HPDE6-E6E7 (cell line): ENCODE results near the gene PRKAG2.
"Not testable (repeated sequence)": the region's sequence is repeated elsewhere in the genome, so short reads cannot be mapped to it uniquely, and the experiment has no call there.

Experiments
- DNase-seq: peaks from one replicate; pipeline ENCODE4 v3.0.0; 2011; ENCODE audit warnings: missing footprints; ENCODE audit errors: extremely low spot score

PRKAG2 gene

DNA sequence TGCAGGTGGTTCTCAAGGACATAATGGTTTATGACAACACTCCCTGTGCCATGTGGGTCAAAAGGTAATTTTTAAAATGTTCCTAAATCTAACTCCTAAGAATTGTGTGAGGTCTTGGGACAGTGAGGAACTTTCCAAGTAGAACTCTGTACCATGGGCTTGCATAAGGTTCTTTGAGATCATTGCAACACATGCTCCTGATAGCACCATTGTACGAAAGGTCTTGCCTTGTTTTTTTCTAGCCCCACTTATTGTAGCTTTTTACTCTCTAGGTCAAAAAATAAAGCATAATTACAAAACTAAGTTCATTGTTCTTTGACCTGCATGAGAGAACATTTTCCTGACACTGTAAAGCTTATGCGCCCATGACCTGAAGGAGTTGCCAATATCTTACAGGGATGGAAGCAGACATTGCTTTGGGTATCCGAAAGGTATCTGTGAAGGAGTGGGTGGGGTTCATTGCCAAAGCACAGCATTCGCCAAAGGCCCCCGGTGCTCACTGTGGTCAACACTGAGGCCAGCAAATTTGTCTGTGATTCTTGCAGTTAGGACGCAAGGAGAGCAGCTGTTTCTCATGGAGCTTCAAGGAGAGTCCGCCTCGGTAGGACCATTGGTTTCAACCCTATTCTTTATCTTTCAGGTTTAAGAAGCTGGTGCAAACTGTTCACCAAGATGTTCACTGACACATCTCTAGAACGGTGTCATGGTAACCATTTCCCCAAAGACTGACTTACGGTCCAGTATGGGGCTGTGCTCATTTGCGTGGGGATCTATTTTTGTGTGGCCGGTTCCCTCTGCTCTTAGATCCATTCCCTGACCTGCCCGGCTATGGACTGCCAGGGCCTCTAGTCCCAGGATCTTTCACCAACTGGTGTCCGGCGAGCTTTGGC is 7.6 kb upstream of the PRKAG2 start:
- DNase-seq: no peak

DNA sequence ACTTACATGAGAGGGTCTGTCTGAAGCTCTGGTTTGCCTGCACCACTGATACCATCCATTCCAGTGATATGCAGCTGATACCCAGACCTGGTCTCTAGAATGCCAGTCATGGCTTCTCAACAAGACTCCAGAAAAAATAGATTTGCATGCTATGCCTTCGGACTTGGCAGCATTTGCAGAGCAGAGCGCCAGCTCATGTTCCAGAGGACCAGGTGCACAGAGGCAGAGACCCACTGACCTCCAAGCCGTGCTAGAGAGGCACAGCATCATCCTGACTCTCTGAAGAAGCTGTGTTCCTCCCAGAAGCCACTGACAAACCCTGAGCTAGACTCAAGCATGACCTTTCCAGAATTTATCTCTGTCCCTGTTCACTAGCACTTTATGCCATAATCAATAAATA is 6.9 kb upstream of the PRKAG2 start:
- no peak for DNase-seq

DNA sequence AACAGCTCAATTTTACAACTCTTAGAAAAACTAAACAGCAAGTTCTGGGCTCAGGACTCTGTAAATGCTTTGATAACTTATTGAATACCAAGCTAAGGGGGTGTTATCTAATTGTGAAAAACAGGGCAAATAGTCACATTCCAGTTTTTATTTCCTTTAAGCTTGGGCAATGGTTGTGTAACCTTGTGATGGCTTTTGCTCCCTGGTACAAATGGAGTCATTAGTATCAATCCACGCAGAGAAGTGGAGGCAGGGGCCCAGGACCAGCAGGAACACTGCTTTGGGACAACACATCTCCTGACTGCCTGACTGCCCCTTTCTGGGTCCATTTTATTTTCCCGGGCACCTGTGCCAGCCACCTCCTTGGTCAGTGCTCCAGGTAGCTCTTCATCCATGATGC is 5.8 kb upstream of the PRKAG2 start:
- no peak for DNase-seq

DNA sequence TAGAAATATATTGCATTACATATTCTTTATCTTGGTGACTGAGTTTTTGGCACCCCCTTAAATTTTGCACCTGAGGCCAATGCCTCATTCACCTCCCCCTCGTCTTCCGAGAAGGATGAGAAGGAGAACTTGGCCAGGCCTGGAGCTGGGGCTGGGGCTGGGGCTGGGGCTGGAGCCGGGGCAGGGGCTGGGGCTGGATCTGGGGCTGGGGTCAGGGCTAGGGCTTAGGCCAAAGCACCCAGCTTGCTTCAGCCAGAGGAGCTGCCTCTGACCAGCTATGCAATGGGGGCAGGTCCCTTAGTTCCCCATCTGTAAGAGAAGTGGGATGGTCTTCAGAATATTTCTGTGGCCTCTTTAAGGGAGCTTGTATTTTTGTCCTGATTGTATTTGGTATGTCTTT is 3.8 kb upstream of the PRKAG2 start:
- DNase-seq: no peak

DNA sequence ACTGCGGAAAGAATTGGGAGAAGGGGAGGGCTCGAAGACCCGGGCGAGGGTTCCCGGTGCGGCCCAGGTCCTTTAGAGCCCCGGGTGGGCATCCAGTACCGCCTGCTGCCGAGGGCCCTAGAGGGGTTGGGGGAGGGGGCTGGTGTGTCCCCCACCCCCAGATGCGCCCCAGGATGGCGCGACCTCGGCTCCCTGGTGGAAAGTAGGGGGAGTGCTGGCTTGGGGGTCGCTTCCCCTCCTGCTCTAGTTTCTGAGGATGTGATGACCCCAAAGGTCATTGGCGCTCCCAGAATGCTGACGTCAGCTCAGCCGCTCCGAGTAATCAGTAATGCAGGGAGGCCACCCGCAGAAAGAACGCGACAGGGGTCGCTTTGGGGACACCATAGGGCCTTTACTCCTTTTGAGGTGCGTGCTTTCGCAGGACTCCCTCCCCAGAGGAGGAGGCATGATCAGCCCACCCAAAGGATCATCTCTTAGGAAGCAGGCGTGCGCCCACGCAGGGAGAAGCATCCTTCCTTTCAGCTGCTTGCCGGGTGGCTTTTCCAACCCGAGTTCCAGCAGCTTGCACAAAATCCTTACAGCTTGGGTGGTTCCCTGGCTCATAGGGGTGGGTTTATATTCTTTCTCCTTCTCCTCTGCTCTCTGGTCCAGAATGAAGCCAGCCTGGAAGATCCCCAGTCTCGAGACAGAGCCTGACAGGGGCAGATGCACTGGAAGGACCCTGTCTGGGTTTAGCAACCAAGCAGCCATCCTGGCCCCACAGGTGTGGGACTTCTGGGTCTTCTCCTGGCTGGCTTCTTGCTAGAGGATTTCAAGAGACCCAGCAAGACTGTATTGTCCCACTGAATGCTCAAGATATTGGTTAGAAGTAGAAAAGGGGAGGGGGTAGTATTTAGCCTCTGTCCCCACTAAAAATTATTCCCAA is 1.3 kb upstream of the PRKAG2 start:
- no peak for DNase-seq

DNA sequence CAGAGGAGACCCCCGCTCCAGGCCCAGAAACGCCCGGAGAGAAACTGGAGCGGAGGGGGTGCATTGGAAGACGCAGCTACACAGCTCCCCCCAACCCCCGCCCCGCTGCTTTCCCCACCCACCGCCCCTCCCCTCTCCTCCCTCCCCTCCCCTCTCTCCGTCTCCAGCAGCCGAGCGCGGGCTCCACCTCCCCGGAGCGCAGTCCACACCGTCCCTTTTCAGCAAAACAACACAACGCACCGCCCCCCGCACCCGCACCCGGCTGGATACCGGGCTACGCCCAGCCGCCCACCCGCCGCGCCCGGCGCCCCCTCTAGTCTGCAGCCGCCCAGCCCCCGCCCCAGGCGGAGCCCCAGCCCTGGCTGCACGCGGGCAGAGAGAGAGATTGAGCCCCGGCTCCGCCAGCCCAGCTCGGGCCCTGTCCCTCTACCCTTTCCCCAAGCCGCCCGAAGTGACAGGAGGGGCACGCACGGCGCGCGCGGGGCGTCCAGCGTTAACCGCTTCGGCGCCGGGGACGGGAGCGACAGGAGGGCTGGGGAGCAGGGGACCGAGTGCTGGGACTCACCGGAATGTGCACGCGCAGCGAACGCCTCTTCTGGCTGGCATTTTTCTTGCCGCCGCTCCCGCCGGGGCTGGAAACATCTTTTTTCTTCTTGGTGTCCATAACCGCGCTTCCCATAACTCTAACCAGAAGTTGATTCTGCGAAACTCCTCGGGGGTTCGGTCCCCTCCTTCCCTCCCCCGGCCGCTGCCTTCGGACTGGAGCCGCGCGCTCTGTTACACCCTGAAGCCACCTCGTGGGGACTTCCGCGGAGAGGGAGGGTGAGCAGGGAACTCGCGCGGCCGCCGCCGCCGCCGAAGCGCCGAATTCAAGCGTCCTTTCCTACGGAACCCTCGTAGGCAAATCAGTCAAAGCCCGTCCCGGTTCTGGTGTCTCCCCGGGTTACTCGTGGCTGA is 695 bp downstream of the PRKAG2 start:
- DNase-seq: no peak

DNA sequence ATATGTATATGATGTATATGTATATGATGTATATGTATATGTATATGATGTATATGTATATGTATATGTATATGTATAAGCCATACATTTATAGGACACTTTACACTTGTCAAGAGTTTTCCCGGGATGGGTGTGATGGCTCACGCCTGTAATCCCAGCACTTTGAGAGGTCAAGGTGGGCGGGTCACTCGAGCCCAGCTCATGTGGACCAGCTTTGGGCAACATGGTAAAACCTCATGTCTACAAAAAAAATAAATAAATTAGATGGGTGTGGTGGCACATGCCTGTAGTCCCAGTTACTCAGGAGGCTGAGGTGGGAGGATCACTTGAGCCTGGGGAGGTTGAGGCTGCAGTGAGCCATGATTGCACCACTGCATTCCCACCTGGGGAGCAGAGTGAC is 2.4 kb downstream of the PRKAG2 start:
- DNase-seq: not testable (repeated sequence)

DNA sequence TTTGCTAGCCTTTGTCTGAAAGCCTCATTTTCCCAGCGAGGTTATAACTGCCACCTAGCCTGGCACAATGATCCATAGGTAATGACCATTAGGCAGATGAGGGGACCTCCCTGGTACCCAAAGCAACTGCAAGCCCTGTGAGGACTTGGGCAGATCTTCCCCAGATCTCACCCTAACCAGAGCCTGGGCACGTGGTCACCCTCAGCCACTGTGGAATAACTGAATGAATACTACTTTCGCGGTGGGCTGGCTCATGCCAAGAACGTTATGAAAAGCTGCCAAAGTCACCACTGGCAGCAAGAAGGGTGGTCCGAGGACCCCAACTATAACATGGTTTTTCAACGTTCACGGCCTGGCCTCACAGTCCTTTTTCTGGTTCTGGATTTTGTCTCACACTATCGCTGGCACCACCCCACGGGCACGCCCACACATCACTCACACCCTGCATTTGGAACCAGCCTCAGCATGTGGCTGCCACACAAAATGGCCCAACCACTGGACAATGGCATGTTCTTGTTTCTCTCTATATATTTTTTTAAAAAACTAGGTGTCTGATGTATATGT is 3.4 kb downstream of the PRKAG2 start:
- DNase-seq: no peak

DNA sequence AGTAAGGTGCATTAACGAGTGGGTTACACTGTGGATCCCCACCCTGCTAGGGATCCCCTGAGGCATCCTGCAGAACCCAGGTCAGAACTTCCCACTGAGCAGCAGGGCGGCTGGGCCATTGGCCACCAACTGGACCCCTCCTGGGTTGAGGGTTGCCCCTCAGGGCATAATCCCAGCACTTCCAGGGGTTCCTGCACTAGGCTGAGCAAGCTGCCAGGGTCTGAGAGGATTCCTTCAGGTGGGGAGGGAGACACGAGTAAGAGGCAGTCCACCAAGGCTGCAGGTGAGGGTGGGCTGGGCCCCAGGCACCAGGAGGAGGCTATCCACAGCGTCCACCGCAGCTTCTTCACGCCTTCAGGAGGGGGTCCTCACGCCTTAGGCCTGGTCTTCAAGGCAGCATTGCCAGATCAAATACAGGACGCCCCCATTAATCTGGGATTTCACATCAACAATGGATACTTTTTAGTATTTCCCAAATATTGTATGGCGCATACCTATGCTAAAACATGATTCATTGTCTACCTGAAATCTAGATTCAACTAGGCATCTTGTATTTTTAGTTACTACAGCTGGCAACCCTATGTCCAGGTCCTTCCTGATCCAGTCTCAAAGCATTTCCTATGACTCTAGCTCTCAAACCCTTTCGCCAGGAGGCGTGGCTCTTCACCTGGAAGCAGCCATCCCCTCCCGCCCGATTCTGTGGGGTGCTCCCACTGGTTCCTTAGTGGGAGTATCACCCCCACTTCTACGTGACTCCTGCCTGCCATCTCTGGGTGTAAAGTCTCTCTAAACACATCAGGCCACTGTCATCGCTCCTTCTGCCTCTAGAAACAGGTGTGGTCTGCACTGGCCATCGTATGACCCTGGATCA is 4.1 kb downstream of the PRKAG2 start:
- no peak for DNase-seq

DNA sequence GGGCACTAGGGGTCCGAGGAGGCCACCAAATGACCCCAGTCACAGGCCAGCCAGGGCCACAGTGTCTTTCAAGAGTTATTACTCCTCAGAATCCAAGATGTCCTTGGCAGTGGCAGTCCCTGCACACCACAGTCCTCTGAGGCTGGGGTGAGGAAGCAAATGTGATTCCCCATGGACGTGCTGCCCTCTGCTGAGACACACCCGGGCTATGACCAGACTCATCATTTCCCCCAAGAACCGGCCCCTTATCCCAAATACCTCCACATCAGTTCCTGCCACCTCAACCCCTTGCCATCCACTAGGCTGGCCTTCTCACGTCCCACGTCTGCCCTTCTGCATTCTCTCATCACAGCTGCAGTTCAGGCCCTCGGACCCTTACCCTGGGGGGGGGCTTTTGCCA is 5.0 kb downstream of the PRKAG2 start:
- DNase-seq: no peak

DNA sequence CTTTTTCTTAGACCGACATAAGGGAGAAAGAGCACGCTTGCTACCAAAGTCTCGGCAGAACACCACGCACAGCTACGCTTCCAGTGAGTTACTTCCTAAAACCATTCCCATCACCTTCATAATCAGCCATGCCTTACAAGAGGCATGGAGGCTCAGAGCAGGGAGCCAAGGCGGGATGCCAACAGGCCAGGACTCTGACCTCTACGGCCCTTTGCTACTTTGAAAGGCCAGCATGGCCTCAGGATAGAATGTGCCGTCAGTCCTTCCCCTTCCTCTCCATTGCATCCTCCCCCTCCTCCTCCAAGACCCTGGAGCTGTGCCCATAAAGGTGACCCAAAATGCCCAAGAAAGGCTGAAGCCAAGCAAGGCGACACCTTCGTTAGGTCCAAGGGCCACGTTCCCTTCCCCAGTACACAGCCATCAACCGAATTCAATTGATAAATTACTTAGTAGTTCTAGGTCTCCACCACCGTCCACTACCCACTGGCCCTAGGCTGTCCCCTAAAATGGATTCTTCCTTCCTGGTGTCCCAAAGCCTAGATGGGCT is 5.7 kb downstream of the PRKAG2 start:
- no peak for DNase-seq

DNA sequence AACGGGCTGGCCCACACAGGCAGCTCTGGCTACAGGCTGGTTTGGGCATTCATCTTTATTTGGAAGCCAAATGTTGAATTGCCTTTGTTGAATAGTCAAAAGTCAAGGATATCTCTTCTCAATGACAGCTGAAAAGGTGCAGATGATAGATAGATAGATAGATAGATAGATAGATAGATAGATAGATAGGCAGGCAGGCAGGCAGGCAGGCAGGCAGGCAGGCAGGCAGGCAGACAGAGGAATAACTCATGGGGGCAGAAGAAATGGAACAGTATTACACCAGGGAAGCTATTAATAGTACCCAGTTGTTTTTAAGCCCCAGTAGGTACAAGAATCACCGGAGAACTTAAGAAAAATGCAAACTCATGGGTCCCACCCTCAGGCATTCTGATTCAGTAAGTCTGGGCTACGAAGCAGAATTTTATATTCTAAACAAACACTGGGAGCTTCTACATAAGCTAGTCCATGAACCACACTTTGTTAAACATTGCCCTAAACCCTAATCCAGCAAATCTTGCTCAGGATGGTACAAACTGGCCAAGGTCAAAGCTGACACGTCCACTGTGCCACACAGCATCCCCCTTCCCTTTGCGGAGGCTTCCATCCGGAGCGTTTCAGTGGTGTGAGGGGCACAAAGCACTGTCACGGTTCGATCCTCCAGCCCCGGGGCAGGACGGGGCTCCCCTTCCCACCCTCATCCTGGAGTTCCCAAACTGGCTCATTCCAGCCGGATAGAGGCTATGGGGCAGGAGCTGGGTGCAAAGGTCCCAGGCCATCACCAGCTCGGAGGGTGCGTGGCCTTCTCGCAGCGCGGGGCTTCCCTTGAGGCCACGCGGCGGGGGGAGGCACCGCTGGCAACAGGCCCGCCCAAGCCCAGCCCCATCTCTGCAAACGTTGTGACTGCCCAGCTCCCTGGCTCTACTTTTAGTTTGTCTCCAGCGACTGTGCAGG is 6.7 kb downstream of the PRKAG2 start:
- DNase-seq: no peak

DNA sequence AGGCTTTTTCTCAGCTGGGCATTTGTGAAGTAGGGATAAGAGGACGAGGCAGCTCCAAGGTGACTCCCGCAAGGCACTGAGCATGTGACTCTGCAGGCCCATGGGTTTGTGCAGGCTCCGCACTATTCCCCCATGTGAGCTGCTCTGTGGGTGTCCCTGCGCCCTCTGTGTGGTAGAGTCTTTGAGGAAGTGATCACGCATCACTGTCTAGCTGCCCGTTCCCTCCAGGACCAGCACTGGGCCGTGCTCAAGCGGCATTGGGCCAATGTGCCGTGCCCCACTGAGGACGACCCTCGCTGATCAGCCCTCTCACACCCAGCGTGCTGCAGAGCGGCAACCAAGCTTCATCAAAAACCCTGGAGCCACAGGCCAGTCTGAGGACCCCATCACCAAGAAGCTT is 7.5 kb downstream of the PRKAG2 start:
- no peak for DNase-seq

DNA sequence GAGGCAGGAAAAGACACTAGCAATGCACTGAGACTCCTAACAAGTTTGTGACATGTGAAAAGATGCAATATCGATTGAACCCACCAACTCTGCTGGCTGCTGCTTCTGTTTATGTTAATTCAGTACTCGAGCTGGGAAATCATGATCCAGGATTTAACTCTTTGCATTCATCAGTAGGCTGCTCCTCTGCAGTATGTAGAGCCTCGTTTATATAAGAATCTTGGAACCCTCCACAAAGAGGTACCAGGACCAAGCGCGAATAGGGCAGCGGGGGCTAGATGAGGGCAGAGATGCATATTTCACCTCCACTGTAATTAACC is 7.8 kb downstream of the PRKAG2 start:
- no peak for DNase-seq

DNA sequence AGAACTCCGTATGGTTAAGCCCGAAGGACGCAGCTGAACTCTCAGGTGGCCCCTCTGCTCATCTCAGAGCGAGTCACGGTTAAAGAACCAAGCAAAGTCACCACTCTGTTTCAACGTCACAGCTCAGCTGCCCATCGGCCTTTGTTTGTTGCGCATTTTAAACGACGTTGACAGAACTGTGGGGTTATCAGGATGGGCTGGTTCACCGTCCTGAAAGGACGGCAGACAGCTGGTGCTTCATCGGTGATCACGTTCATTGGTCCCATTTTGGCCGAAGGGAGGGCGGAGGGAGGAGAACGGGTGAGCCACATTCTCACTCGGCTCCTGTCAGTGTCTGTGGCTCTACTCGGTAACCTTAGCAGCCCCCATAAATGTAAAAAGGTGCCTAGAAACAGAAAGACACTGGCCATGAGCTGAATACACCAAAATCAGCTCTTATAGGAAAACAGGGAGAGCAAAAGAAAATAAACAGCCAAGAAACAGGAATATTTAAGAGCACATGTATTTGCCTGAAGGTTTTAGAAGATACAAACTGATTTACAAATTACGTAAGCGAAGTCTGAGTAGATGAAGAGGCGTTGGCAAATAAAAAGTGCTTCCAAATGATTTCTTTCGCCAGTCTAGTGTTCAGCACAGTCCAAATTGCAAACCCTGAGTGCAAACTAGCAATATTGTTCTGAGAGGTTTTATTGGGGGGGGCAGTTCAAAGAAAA is 8.4 kb downstream of the PRKAG2 start:
- no peak for DNase-seq

DNA sequence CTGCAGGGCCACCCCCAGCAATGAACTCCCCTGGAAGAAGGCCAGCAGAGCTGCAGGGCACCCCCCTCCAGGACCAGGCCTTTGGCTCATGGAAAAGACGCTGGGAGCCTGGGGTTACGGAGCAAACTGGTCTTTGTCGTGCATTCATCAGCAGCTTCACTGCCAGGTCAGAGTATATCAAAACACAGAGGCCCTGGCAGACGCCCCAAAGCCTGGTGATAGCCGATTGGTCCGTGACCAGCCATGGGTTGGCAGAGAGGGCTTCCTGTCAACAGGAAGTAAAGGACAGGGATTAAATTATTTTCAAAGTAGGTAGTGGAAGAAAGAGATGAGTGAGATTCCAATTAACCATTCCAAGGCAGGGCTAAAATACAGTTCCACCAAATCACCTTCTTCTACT is 9.0 kb downstream of the PRKAG2 start:
- no peak for DNase-seq

DNA sequence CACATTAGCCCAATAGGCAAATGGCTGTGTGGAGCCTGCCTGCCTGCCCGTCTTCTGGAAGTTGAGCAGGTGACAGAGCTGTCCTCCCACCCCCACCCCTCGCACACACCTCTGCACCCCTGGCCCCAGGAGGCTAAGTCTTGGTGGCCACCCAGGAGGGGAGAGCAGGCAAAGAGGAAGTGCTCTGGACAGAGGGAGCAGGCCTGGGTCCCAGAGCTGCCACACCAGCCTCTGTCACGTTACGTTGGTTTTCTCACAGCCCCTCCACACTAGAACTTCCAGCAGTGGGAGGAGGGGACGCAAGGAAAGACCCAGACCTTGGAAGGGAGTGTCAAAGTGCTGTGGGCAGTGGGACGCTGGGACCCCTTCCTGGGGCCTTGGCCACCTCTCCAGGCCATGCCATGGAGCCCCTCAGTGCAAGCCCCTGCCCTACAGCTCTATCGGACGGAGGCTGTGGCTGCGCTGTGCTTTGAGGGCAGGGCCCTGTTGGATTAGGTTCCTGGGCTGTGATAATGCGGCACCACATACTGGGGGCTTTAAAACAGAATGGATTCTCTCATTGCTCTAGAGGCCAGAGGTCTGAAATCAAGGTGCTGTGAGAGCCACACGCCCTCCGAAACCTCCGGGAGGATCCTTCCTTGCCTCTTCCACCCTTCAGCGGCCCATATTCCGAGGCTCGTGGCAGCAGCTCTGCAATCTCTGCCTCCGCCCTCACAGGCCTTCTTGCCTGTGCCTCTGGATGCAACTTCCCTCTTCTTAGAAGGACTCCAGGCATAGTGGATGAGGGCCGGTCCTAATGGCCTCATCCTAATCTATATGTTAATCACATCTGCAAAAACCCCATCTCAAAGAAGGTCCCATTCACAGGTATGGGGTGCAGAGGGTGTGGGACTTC is 9.9 kb downstream of the PRKAG2 start:
- DNase-seq: no peak
